Inflammatory macrophage (primary cell): ENCODE results near the gene CDK10.
A peak's percentile ranks its signal among the peaks of the same experiment; 100 is the strongest.

Source experiments
- DNase-seq, 2 donors: peaks; one replicate each; pipeline ENCODE4 v3.0.0-alpha.2; 2020 to 2022

Gene CDK10

DNA sequence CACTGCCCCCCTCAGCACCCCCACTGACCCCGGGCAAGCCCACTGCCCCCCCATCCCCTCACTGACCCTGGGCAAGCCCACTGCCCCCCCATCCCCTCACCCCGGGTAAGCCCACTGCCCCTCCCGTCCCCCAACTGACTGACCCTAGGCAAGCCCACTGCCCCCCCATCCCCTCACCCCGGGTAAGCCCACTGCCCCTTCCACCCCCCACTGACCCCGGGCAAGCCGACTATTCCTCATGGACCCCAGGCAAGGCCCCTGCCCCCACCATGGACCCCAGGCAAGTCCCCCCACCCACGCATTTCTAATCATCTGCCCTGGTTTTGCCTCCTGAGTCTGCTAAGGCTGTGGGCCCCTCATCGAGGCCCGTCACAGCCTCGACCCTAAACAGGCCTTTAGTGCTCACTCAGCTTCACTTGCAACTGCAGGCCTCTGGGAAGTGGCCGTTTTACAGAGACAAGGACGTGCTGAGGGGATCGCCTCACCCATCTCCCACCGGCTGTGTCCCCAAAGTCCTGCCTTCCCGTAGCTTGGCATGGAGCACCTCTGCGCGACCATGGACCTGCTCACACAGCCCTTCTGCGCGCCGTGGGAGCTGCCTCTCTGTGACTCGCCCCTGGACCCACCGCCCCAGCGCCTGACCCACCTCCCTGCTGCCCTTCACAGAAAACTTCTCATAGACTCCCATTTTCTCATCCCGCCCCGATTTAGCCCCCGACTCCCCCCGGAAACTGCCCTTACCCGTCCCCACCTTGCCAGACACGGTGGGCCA, 30.6 kb downstream of the CDK10 start:
- no peak for DNase-seq

DNA sequence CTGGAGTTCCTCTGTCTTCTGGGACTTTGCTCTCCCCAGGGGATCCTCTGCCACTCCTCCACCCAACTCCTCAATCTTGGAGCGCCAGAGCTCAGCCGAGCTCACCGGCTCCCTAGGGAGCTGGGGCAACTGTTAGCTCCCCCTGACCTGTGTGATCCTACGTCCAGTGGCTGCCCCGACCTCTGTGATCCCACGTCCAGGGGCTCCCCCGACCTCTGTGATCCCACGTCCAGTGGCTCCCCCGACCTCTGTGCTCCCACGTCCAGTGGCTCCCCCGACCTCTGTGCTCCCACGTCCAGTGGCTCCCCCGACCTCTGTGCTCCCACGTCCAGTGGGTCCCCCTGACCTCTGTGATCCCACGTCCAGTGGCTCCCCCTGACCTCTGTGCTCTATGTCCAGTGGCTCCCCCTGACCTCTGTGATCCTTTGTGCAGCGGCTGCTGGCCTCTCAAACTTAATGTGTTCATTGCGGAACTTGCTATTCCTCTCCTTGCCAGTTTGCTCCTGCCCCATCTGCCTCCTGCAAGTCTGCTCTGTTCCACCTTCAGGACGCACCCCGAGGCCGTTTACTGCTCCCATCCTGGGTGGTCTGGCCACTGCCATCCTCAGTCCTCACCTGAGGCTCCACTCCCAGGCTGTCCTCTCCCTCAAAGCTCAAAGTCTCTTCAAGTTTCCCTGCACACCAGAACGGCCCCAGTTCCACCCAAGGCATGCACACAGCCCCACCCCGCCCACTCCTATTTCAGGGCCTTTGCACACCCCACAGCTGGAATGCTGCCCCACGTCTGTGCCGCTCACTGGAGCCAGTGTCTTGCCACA, 31.4 kb downstream of the CDK10 start:
- peak in 1 of 2 donors; percentile 36 for DNase-seq

DNA sequence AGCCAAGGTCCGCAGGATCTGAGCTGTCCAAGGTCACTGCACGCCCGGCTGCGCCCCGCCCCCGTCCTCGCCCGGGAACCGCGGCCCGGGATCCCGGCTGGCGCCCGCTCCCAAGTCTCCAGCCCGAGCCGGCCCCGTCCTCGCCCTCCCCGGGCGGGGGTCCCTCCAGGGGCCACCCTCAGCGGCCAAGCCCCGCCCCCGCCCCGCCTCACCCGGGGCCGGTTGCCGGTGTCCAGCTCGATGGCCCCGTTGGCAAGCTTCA, 34.0 kb downstream of the CDK10 start:
- peak in 1 of 2 donors; percentile 12 for DNase-seq

DNA sequence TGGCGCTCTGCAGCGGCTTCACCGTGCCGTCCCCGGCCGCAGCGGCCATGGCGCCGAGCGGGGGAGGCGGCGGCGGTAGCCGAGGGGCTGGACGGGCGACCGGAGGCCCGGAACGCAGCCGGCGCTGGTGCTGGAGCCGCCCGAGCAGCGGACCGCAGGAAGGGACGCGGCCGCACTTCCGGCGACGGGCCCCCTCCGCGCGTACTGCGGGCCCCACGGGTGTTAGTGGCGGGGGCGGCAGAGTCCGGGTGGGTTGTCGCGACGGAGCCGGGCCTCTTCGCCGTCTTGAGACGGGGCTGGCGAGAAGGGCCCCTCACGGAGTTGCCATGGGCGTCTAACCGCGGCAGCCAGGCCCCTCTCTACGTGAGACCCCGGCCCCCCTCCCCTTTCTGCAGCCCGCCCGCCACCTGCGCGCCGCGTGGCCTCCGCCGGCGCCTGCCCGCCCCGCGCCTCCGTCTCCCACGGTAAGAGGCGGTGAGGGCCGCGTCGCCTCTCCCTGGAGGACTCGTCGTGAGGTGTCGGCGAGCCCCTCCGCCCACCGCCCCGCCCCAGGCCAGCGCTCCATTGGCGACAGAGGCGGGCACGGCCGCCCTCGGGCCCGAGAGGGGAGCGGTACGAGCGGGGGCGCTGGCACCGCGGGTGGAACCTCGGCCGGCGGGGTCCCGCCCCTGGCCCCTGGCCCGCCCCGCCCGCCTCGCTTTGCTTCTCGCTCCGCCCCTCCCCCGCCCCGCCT, 34.5 kb downstream of the CDK10 start, which contains the start of the genes VPS9D1 and ZNF276:
Gene VPS9D1, minus strand, starts transcription at position 86 of the 733 bp plus-strand sequence. Its CDS starts 37 bp downstream, at position 49.
Gene ZNF276, plus strand, starts transcription at position 725 of the 733 bp plus-strand sequence. CDS start 104 bp downstream, outside the sequence.
- DNase-seq, result peak; percentile 77 to 90

- peak; percentile 69 to 70 for DNase-seq
These were observed 35.3 kb downstream of the CDK10 start for GRCh38 chr16:89721546-89722391.

GRCh38 chr16:89722392-89723278, 36.1 kb downstream of the CDK10 start:
- DNase-seq, result peak; percentile 79 to 81

GRCh38 chr16:89723279-89724250, 37.1 kb downstream of the CDK10 start:
- DNase-seq, result no peak

DNA sequence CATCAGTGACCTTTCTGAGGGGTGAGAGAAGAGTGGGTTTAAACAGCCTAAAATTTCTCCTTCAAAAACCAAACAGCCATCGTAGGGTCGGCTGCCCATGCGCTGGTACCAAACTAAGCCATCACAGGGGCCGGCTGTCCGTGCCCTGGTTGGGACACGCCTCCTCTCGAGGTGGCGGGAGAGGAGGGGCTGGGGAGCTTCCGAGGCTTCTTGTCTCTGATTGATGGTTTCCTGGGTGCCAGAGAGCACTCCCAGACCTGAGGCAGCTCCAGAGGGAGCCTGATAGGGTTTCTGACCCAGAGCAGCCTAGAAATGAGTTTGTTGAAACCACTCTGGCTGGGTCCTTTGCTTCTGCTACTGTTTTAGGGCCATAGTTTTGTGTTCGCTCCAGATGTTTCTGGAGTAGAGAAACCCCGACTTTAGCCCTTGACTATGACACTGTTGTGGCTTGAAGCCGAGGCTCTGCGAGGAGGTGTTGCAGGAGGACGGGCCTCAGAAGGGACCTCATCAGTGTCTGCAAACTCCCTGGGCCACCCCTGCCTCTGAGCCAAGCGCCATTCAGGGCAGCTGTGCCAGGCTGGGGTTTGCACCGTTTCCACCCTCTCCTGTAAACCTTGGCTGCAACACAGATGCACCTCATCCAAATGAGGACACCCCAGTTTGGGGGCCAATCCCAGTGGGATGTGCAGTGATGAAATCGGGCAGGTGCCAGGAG, 41.1 kb downstream of the CDK10 start:
- DNase-seq, result no peak

- DNase-seq, result no peak
These were observed 42.8 kb downstream of the CDK10 start for GRCh38 chr16:89729293-89729692.

DNA sequence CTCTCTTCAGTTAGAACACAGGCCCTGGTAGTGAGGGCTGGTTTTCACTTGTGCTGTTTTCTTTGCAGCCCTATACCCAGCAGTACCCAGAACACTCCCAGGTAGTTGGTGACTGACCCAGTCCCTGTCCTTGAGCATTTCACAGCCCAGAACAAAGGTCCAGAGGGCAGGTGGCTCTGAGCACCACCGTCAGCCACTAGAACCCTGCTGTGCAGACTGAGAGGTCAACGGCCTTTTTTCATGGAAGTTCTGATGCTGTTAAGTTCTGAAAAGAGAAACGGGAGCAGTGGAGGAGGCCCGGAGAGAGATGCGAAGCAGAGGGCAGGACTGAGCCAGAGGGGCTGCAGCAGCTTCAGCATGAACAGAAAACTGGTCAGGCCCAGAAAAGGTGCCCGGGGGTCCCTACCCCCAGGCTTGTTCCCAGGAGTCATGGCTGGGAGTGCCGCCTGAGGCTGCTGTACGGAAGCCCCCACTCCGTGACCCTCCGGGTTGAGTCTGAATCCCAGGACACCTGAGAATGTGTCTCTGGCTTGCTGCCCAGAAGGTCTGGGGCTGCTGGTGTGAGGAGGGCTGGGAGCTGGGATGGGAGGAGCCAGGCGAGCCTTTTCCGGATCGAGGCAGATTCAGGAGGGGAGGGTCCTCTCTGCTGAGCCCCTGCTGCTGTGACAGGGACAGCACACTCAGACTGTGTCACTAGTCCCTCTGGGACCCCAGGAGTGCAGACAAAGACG, 43.5 kb downstream of the CDK10 start:
- DNase-seq, result no peak

- DNase-seq, result no peak
These were observed 44.2 kb downstream of the CDK10 start for GRCh38 chr16:89730610-89731234.

DNA sequence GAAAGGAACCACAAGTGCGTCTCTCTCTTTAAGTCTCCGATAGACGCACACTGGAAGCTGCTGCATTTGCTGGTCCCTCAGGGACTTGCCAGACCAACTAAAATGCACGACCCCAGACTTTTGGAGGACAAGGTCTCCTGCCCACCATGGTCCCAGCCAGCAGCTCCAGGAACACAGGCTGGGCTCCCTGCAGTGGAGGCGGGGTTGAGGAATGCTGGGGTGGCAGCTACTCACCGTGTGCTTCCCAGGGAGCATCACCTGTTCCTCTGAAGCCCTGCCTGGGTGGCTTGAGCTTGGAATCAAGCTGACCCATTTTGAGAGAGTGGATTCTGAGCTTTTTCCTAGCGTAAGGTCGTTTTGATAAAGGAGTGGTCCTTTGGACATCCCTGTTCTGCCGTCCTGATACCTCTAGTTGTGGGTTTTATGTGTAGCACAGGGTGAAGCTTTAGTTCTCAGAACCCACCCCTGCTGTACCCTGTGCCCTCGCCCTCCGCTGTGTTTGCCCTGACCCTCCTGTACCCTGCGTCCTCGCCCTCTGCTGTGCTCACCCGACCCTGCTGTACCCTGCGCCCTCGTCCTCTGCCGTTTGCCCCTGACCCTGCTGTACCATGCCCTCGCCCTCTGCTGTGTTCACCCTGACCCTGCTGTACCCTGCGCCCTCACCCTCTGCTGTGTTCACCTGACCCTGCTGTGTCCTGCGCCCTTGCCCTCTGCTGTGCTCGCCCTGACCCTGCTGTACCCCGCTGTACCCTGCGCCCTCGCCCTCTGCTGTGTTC, 45.8 kb downstream of the CDK10 start:
- no peak for DNase-seq

GRCh38 chr16:89732918-89733242, 46.4 kb downstream of the CDK10 start:
- no peak for DNase-seq

DNA sequence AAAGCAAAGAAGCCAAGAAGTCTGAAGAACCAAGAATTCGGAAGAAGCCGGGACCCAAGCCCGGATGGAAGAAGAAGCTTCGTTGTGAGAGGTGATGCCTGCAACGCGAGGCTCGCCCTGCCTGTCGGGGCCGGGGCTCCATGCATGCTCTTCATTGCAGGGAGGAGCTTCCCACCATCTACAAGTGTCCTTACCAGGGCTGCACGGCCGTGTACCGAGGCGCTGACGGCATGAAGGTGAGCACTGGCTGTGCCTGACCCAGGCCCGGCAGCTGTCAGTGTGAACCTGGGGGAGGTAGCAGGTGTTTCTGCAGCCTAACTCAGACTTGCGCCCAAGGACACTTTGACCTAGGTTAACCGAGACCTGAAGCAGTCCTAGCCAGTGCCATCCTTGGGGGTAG, 46.8 kb downstream of the CDK10 start:
- DNase-seq, result no peak

DNA sequence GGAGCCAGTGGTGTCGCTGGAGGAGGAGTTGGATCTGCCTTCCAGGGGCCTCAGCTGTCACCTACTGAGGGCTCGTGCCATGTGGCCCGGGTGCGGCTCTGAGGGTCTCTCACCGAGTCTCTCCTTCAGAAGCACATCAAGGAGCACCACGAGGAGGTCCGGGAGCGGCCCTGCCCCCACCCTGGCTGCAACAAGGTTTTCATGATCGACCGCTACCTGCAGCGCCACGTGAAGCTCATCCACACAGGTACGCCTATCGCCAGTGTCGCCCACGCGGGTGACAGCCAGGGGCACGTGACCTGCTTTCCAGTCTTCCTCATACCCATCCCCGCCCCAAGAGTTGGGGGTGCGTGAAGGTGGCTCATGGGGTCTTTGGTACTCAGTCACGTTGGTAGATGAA, 47.3 kb downstream of the CDK10 start:
- DNase-seq, result no peak

GRCh38 chr16:89736554-89736953, 50.1 kb downstream of the CDK10 start:
- no peak for DNase-seq

DNA sequence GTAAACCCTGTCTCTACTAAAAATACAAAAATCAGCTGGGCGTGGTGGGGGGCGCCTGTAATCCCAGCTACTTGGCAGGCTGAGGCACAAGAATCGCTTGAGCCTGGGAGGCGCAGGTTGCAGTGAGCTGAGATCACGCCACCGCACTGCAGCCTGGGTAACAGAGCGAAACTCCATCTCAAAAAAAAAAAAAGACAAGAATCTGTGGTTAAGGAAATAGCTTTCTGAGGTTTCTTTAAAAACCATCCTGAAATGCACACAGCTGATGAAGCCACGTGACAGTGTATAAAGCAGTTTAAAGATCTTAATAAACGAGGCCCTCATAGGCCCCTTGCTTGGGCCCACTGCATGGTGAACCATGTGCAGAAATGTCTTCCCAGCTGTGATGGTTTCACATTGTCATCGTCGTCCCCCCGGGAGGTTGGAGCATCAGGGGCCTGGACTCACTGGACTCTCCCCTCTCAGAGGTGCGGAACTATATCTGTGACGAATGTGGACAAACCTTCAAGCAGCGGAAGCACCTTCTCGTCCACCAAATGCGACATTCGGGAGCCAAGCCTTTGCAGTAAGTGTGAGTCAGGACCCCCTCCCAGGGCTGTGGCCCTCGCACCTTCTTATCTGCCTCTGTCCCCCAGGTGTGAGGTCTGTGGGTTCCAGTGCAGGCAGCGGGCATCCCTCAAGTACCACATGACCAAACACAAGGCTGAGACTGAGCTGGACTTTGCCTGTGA, 51.0 kb downstream of the CDK10 start:
- DNase-seq, result no peak
